ENCODE data around the gene AK4.
"Not testable (repeated sequence)": the region's sequence is repeated elsewhere in the genome, so short reads cannot be mapped to it uniquely, and the experiment has no call there.

The AK4 gene

DNA sequence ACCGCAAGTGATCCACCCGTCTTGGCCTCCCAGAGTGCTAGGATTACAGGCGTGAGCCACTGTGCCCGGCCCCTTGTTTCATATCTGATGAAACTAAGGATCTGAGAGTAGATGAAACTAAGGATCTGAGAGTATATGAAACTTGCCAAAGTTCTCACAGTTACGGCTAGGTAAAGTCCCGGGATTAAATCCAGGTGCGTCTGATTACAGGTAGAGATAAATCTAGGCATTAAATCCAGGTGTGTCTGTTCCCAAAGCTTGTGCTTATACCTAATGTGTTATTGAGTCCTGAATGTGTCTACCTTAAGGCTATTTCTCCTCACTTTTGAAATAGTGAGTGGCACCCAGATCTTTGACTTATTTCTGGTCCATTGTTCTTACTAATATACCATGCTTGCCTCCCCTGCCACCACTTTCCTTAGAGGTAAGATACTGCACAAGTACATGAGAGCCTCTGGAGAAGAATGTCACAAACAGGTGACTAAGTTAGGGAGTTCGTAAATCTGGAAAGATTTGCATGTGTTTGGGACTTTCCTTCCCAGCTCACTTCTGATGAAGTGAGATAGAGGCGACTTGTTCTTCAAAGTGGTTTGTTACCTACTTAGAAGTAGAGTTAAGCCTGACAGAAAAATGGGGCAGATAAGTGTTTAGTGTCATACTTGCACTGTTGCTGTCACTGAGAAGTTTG, 66.5 kb downstream of the AK4 start:
- DNase-seq (ENCODE audit: low spot score), result no peak

DNA sequence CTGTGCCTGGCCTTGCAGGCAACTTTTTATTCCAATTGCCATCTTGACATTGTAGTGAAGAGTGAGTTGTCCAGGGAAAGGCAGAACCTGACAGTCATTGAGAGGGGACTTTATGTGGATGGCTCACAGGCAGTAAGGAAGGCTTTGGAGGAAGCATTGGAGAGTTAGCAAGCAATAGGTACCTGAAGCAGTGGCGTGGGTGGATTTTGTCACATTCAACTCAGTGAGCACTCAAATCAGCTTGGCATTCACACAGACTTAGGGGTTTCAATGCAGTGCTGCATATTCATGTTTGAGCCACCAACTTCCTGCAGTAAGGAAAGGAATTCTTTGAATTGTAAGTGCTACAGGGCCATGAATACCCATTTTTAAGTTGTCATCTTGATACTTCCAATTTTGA, 69.0 kb downstream of the AK4 start:
- no peak for DNase-seq (ENCODE audit: low spot score)

DNA sequence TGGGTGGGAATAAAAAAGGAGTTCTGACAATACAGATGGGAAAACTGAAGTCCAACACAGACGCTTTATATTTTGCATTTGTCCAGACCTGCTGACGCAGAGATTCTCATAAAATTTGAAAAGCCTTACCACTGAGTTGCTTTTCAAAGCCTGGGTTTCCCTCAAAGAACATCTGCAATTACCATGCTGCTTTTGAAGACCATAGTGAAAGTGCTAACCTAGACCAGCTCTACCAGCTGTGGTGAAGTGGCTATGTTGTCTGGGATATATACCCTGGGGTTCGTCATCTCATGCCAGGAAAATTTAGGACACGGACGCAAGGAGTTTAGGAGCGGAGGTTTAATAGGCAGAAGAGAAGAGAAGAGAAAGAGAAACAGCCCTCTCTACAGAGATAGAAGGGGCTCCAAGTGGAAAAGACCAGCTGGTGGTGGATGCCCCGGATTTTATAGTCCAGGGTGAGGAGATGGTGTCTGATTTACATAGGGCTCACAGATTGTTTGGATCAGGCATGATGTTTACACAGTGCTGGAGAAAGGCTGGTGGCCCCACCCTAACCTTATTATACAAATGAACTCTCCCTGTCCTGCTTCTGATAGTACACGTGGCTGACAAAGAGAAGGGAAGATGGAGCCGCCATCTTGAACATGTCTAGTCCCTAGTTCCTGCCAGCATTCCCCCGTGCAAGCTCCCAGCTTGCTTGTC, 73.8 kb downstream of the AK4 start:
- no peak for DNase-seq (ENCODE audit: low spot score)

DNA sequence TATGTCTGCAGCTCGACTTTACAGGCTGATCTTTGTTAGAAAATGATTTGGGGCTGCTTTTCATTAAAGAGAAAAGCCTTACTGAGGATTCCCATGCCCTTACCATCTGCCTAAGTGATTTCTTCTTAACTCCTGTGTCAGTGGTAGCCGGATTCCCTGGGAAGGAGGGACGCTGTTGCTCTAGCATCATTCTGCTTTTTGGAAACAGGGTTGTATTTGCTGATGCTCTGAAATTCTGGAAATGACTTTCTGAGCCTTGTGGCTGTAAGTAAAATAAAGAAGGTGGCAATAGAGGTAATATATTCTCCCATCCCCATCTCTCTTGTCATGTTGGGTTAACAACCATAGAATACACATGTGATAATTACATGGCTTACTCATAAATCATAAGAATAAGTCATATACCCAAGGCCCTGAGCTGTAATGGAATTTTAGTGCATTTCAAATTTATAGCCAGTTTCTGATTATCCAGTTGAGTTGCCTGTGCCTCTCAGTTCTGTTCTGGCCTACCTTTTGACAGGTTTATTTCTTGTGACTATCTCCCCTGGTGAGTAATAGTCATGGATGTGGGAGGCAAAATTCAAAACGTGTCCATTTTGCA, 74.4 kb downstream of the AK4 start:
- DNase-seq (ENCODE audit: low spot score), result no peak

DNA sequence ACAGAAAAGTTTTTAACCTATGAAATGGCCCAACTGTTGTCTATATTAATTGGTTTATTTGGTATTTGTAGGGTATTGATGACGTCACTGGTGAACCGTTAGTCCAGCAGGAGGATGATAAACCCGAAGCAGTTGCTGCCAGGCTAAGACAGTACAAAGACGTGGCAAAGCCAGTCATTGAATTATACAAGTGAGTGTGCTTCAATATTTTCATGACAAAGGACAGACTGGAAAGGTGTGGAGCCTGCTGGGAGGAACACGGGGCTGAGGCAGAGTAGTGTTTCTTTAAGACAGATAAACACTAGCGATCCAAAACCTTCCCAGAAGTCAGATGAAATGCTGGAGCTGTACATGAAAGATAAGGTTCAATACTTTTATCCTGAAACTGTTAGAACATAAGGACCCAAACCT, 76.7 kb downstream of the AK4 start:
- no peak for DNase-seq (ENCODE audit: low spot score)

DNA sequence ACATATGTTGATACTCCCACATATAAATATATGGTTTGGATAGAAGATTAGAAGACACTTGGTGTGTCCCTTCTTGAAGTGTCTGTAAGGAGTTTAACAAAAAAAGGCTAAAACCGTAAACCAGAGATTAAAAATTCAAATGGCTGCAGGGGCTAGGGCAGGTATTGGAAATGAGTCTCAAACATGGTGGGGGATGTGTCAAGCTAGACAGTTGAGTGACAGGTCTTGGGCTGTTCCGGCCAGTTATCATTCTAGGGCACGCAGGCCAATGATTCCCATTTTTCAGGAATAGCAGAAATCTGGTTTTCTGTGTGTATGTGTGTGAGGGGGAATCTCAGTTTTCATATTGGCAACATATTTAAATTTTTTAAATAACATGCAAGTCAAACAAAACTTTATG, 77.2 kb downstream of the AK4 start:
- DNase-seq (ENCODE audit: low spot score), result no peak

DNA sequence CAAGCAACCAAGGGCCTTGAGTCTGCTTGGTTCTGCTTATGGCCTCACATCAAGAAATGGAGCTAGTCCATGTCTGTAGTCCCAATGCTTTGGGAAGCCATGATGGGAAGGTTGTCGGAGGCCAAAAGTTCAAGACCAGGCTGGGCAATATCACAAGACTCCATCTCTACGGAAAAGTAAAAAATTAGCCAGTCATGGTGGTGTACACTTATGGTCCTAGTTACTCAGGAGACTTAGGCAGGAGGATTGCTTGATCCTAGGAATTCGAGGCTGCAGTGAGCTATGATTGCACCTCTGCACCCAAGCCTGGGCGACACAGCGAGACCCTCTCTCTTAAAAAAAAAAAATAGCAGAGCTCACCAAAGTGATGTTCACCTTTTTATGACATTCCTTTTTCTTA, 81.2 kb downstream of the AK4 start:
- DNase-seq (ENCODE audit: low spot score), result no peak

DNA sequence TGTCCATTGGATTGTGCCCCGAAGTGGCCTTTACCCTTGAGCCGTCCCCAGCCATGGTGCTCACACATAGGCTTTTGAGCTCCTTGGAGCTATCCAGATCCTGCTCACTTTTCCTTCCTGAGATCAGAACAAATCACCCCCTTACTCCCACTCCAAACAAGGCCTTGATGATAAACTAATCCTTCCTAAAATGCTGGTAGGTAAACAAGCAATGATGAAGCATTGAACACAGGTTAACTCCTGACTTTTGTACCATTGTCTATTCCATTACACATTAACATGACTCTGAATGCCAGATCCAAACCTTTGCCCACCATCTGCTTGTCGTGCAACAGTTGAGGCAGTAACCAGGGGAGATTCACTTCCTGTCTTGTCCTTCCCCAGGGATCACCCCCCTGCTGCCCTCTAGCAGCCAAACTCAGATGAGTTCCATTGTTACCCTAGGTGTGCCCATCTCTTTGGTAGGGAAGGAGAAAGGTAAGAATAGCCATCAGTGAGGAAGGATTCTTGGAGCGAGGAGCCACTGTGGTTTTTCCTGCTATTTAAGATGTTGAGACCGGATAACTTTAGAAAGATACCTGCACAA, 81.8 kb downstream of the AK4 start:
- DNase-seq (ENCODE audit: low spot score), result no peak

DNA sequence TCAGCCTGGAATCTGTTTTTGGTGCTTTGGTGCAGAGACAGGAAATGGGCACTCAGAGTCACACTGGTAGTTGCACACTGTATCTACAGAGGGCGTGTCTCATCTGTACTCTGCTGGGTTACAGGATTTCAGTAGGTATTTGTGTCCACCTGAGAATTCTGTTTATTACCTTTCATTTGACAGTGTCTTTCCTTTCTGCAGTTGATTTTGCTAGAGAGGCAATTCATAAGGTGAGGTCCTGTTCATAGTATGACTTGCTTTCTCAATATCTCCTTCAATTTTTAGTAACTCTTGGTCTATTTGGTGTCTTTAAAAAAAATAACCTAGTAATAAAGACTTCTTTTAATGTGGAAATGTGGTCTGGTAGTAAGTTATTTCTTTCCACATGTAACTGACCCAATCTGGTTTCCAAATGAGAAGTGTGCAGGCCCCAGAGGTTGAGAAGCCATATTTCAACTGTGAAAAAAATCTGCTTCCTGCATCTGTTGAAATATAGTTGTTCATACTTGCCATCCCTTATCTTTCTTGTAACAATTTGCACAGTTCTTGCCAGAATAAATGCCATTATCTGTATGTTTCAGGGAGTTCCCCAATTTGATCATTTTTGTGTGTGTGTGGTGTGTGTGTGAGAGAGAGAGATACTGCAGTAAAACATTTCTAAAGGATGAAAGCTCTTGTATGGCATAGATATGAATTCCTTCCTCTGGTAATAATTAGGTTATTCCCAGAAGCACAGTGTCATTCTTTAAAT, 82.9 kb downstream of the AK4 start:
- DNase-seq (ENCODE audit: low spot score), result no peak

DNA sequence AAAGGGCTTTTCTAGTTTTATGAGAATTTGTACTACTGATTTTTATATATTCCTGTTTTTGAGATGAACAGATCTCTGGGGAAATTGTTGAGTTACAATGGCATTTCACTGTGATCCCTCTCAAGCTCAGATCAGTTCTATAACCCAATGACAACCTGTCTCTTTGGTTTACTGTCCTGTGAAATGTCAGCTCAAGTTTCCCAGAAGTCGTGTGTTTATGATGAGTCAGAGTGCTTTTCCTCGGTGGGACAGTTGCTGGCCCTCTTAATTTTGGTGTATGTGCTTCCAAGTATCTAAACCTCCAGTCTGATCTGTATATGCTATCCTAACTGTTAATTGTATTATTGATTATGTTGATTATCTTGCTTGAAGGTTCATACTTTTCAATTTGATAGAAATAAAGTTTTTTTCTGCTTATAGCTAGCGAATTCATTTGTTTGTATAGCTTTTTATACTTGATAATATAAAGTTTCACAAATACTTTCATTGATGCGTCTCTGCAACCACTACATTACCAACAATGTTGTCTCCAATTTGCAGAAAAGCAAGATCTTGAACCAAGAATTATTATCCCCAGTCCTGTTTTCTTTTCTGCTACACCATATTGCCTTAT, 83.8 kb downstream of the AK4 start:
- DNase-seq (ENCODE audit: low spot score), result no peak

DNA sequence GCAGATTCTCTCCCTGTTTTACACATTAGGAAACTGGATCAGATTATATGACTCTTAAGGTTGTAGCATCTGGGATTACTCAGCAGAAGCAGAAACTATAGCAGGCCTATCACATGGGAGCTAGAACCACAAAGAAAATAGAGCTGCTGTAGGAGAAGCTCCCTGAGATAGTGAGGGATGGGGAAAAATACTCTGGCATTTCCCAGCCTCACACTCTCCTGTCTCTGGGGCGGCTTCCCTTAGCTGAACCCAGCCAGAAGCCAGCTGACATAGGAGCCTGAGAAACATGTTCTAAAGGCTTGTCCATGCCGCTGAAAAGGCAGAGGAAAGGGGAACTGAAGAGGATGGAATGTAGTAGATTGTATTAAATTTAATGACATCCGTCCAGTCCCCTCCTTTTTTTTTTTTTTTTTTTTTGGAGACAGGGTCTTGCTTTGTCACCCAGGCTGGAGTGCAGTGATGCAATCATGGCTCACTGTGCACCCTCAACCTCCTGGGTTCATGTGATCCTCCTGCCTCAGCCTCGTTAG, 84.5 kb downstream of the AK4 start:
- DNase-seq (ENCODE audit: low spot score), result no peak

DNA sequence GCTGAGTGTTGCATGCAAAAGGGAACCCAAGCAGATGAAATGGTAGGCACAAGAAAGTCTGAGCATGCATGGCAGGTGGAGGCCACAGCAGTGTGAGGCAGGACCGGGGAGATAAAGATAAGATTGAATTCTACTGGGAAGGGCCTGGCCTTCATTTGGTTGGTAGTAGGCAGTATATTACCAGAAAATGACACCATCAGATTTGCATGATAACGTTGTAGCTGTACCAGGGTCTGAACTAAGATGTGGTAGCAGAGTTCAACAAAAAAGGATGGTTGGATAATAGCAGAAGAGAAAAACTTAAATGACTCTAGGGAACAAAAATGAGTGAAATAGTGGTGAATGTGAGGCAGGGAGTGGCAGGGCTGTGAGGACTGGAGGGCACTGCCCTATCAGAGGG, 85.8 kb downstream of the AK4 start:
- no peak for DNase-seq (ENCODE audit: low spot score)

DNA sequence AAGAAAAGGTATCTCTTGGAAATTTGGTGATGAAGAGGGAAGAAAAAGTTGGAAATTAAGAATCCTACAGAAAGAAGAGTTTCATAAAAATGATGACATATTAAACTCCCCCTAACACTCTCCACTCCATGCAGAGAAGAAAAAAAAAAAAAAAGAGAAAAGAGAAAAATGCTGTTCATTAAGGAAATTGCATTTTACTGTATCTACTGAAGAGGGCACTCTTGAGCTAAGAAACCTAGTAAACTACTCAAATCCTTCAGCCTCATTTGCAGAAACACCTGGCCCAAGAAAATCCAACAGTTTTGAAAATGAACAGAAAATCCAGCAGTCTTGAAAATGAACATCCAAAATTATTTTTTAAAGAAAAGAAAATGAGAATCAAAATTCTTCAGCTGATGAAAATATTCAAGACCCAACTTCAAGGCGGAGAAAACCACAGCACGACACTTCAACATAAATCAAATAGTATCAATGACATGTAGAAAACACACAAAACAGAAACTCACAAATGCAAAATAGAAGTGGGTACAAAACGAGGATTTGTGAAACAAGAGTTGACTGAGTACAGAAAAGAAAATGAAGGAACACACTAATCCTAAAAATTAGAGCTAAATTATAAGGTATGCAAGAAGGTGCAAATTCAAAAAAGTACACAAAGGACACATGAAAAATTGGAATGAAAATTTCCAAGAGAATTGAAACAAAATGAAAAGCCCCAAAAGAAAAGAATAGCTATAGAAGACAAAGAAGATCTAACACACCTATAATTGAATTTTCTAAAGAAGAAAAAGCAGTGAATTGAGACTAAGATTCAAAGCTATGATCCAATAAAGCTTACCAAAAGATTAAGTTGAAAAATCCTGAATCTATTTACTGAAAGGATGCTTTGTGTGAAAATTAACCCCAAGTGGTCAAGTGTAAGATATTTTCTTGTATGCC, 88.1 kb downstream of the AK4 start:
- peak; percentile 57 for DNase-seq (ENCODE audit: low spot score)

DNA sequence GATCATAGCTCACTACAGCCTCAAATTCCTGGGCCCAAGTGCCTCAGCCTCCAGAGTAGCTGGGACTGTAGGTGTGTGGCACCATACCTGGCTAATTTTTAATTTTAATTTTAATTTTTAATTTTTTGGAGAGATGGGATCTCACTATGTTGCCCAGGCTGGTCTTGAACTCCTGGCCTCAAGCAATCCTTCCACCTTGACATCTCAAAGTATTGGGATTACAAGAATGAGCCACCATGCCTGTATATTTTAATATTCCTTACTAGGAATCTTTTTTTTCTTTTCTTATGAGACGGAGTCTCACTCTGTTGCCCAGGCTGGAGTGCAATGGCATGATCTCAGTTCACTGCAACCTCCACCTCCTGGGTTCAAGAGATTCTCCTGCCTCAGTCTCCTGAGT, 89.1 kb downstream of the AK4 start:
- not testable (repeated sequence) for DNase-seq (ENCODE audit: low spot score)

DNA sequence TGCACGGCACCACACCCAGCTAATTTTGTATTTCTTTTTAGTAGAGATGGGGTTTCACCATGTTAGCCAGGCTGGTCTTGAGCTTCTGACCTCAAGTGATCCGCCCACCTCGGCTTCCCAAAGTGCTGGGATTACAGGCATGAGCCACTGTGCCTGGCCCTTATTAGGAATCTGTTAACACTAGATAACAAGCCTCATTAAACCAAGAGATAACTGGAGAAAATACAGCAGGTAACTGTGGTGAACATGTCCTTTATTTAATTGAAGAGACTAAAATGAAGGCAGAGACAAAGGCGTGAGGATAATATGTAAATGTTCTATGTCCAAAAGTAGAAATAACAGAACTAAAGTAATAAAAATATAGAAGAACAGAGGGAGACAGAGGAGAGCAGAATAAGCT, 89.5 kb downstream of the AK4 start:
- no peak for DNase-seq (ENCODE audit: low spot score)

DNA sequence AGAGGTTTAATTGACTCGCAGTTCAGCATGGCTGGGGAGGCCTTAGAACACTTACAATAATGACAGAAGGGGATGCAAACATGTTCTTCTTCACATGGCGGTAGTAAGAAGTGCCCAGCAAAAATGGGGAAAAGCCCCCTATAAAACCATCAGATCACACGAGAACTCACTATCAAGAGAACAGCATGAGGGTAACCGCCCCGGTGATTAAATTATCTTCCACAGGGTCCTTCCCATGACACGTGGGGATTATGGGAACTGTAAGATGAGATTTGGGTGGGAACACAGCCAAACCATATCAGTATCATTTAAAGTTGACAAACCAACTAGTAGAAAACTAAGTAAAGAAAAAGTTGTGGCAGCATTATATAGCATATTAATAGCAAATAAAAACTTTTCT, 90.0 kb downstream of the AK4 start:
- no peak for DNase-seq (ENCODE audit: low spot score)

DNA sequence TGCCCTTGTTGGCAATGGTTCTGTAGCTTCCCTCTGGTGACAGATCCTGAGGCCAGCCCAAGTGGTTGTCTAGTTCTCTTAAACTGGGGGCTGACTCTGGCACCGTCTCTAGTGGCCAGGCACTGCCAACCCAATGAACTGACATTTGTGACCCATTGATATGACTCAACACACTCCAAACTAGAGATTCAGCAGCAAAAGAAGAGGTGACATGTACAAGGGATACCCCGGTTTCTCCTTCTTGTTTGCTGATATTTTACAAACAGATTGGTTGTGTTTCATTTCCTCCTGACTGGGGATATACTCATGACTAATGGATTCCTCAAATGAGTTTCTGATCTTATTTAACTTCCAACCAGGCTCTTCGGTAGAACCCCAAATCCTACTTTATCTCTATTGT, 95.5 kb downstream of the AK4 start:
- DNase-seq (ENCODE audit: low spot score), result no peak

DNA sequence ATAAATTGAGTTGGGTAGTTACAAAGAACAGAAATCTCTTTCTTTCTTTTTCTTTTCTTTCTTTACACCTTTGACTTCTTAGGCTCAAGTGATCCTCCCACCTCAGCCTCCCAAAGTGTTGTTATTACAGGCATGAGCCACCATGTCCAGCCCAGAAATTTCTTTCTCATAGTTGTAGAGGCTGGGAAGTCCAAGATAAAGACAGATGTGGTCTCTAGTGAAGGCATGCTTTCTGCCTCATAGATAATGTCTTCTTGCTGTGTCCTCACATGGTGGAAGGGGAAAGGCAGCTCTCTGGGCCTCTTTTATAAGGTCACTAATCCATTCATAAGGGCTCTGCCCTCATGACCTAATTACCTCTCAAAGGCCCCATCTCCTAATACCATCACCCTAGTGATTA, 97.3 kb downstream of the AK4 start:
- no peak for DNase-seq (ENCODE audit: low spot score)

DNA sequence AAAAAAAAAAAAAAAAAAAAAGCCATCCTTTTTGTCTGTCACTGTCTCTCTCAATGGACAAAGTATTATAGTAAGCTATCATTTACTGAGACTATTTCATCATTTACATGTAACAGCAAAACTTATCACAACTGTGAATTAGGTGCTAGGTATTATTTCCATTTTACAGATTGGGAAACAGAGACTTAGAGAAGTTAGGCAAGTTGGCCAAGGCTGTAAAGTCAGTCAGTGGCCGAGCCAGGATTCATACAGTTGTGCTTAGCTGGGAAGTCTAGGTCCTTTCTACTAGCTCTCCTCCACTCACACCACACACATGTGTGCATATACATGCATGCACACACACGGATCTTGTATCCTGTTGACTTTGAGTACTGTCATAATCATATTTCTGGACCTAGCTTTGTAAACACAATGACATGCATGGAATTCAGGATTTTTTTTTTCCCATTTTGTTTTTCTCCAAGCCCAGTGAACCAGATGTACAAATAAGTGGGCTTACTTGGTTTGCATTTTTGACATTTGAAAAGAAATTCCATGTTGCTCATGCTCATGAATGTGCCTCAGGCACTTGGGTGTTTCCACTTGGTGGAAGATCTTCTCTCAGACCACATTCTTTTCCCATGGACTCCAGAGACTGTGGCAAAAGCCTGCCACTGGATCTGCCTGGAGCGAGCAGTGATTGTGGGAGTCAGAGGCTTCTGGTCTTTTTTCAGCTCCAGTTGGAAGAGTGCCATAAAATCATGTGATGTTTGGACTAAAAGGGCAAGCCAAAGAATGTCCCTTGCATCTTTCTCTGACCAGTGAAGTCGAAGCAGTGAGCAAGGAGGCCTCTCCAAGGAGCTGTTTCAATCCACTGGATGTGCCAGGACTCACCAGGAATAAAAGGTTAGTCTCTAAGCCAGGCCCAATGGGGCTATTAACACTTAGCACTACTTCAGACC, 99.7 kb downstream of the AK4 start:
- DNase-seq (ENCODE audit: low spot score), result peak; percentile 90

DNA sequence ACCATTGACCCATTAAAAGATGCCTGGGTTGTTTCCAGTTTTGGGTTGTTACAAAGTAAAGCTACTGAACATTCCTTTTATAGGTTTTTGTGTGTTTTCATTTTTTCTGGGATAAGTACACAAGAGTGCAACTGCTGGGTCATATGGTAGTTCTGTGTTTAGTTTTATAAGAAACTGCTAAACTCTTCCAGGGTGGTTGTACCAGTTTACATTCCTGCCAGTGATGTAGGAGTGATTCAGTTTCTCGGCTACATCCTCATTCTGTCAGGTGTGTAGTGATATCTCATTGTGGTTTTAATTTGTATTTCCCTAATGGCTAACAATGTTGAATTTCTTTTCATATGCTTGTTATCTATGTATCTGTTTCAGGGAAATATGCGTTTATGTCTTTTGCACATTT, 102.8 kb downstream of the AK4 start:
- no peak for DNase-seq (ENCODE audit: low spot score)

Data from globus pallidus (tissue), 1 donor.